HG02623 (cell line): ENCODE results near the gene SLC35A3.
"Not testable (repeated sequence)": the region's sequence is repeated elsewhere in the genome, so short reads cannot be mapped to it uniquely, and the experiment has no call there.

Experiments
- ATAC-seq: cut with Tn5 transposase; IDR thresholded peaks from one replicate; pipeline ENCODE4 v1.9.1; 2021; ENCODE audit warnings: moderate library complexity; ENCODE audit not compliant: unreplicated experiment

SLC35A3 gene

GRCh38 chr1:99969729-99970621 lies at the start of gene SLC35A3:
SLC35A3 (plus strand) TSS chr1:99969996; CDS start chr1:99993555, 23,559 bp downstream.
- peak; percentile 91 for ATAC-seq

- no peak for ATAC-seq
Observed at GRCh38 chr1:99934801-99935200, 35.0 kb upstream of the SLC35A3 start.

GRCh38 chr1:99935534-99935933 lies 34.3 kb upstream of the SLC35A3 start:
- ATAC-seq: no peak

GRCh38 chr1:99936071-99936470 lies 33.7 kb upstream of the SLC35A3 start:
- ATAC-seq: no peak

GRCh38 chr1:99942723-99943122 lies 27.1 kb upstream of the SLC35A3 start:
- no peak for ATAC-seq

GRCh38 chr1:99943223-99943794 lies 26.5 kb upstream of the SLC35A3 start:
- no peak for ATAC-seq

GRCh38 chr1:99944192-99944591 lies 25.6 kb upstream of the SLC35A3 start:
- no peak for ATAC-seq

- ATAC-seq: no peak
Observed at GRCh38 chr1:99945174-99945573, 24.6 kb upstream of the SLC35A3 start.

- ATAC-seq: no peak
Observed at GRCh38 chr1:99950486-99950885, 19.3 kb upstream of the SLC35A3 start.

GRCh38 chr1:99952522-99952921 lies 17.3 kb upstream of the SLC35A3 start:
- ATAC-seq: no peak

GRCh38 chr1:99955375-99955774 lies 14.4 kb upstream of the SLC35A3 start:
- ATAC-seq: no peak

- no peak for ATAC-seq
Observed at GRCh38 chr1:99956755-99957154, 13.0 kb upstream of the SLC35A3 start.

- ATAC-seq: no peak
Observed at GRCh38 chr1:99957818-99958217, 12.0 kb upstream of the SLC35A3 start.

- not testable (repeated sequence) for ATAC-seq
Observed at GRCh38 chr1:99959189-99959705, 10.5 kb upstream of the SLC35A3 start.

GRCh38 chr1:99960260-99960659 lies 9.5 kb upstream of the SLC35A3 start:
- ATAC-seq: not testable (repeated sequence)

GRCh38 chr1:99963041-99963795 lies 6.6 kb upstream of the SLC35A3 start:
- ATAC-seq: no peak

- ATAC-seq: no peak
Observed at GRCh38 chr1:99964806-99965205, 5.0 kb upstream of the SLC35A3 start.

GRCh38 chr1:99965646-99966375 lies 4.0 kb upstream of the SLC35A3 start:
- no peak for ATAC-seq

- no peak for ATAC-seq
Observed at GRCh38 chr1:99968214-99968613, 1.6 kb upstream of the SLC35A3 start.

GRCh38 chr1:99969260-99969728 lies 502 bp upstream of the SLC35A3 start:
- no peak for ATAC-seq
